Activated CD4-positive, alpha-beta memory T cell treated with anti-CD3 and anti-CD28 coated beads, Interleukin-2, amount 10 ng/mL, durations not matched to agents 7 days and 5 days (primary cell): ENCODE measurements around the gene MPPED2. TPM values are rescaled to one million over a fixed set of nuclear protein-coding genes. Genes with fewer than 3 reads are reported as not detected.

Source experiments
- CTCF ChIA-PET: fragments of 350-600 bp; sonication (Branson Sonifier 250); formaldehyde crosslinking; loops from one replicate; lab custom pipeline; 2021; ENCODE audit warnings: antibody characterized with exemption, inconsistent platforms; lab: Charles Lee
- POLR2A ChIA-PET: fragments of 350-600 bp; sonication (Branson Sonifier 250); formaldehyde crosslinking; loops from one replicate; lab custom pipeline; 2021; ENCODE audit warnings: antibody characterized with exemption; lab: Charles Lee
- DNase-seq: peaks from one replicate; pipeline ENCODE4 v3.0.0-alpha.2; 2020
- H3K27ac Mint-ChIP-seq: one replicate; pipeline ENCODE4 v1.8.0; 2021; ENCODE audit warnings: mild to moderate bottlenecking, mixed read lengths
- H3K27me3 Mint-ChIP-seq: one replicate; pipeline ENCODE4 v1.8.0; 2021; ENCODE audit warnings: mixed read lengths
- H3K36me3 Mint-ChIP-seq: one replicate; pipeline ENCODE4 v1.8.0; 2021; ENCODE audit warnings: low read depth, mixed read lengths
- H3K4me1 Mint-ChIP-seq: one replicate; pipeline ENCODE4 v1.8.0; 2021; ENCODE audit warnings: mixed read lengths
- H3K4me3 Mint-ChIP-seq: one replicate; pipeline ENCODE4 v1.8.0; 2021; ENCODE audit warnings: mild to moderate bottlenecking, mixed read lengths
- H3K9me3 Mint-ChIP-seq: one replicate; pipeline ENCODE4 v1.8.0; 2021; ENCODE audit warnings: mixed read lengths
- total RNA-seq, 2 experiments: library from RNA; stranded (reverse); gene quantifications; one replicate each; pipeline ENCODE4 v1.2.3, GENCODE V29; 2021

The MPPED2 gene
- total RNA-seq, 2 experiments from 2014 or later, result not detected

GRCh38 chr11:30388957-30389356, 197.2 kb downstream of the MPPED2 start:
- Mint-ChIP-seq H3K4me1 (no peaks in the 10 kb centered on the region), H3K27ac (no peak overlapping the region), H3K4me3 (no peak overlapping the region), H3K9me3 (no peaks in the 10 kb centered on the region), H3K36me3 (no peaks in the 10 kb centered on the region), H3K27me3 (no peaks in the 10 kb centered on the region)
- DNase-seq, result no peak
- CTCF ChIA-PET, result no interaction called here
- POLR2A ChIA-PET, result no interaction called here

- CTCF ChIA-PET, result no interaction called here
- no peaks in the 10 kb centered on the region for H3K27me3 Mint-ChIP-seq
- no peak overlapping the region for H3K27ac Mint-ChIP-seq
- no peaks in the 10 kb centered on the region for H3K4me1 Mint-ChIP-seq
- POLR2A ChIA-PET, result no interaction called here
- no peaks in the 10 kb centered on the region for H3K36me3 Mint-ChIP-seq
- no peak overlapping the region for H3K4me3 Mint-ChIP-seq
- no peak for DNase-seq
- no peaks in the 10 kb centered on the region for H3K9me3 Mint-ChIP-seq
Measured at GRCh38 chr11:30387891-30388861, 198.0 kb downstream of the MPPED2 start.

DNA sequence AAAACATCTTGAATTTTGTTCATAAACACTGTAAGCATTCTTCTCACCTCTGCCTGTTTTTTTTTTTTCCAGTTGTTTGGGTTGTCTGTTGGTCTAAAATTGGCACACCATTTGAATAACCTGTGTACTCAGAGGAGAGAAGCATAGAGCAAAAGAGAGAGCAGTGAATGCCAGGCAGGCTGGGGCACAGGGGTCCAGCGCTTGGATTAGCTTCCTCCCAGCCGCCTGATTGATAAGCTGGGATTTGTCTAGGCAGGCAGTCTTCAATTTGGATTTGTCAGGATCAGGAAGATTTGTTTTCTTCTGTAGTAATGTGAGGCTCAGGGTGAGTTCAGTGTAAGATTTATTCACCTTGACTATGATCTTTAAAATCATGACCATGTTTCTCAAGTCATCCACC, 204.3 kb downstream of the MPPED2 start:
- Mint-ChIP-seq H3K27me3 (peaks cover 6% of the 10 kb centered on the region), H3K36me3 (no peaks in the 10 kb centered on the region), H3K27ac (no peak overlapping the region), H3K9me3 (no peaks in the 10 kb centered on the region), H3K4me3 (no peak overlapping the region), H3K4me1 (no peaks in the 10 kb centered on the region)
- POLR2A ChIA-PET, result no interaction called here
- CTCF ChIA-PET, result no interaction called here
- DNase-seq, result no peak

- Mint-ChIP-seq H3K4me3 (no peak overlapping the region), H3K36me3 (no peaks in the 10 kb centered on the region), H3K4me1 (no peaks in the 10 kb centered on the region), H3K9me3 (no peaks in the 10 kb centered on the region), H3K27me3 (peaks cover 6% of the 10 kb centered on the region), H3K27ac (no peak overlapping the region)
- CTCF ChIA-PET, result no interaction called here
- POLR2A ChIA-PET, result no interaction called here
- DNase-seq, result no peak
Measured at GRCh38 chr11:30380846-30381245, 205.3 kb downstream of the MPPED2 start.

- Mint-ChIP-seq H3K4me1 (no peaks in the 10 kb centered on the region), H3K27ac (no peak overlapping the region), H3K27me3 (peaks cover 6% of the 10 kb centered on the region), H3K36me3 (no peaks in the 10 kb centered on the region), H3K4me3 (no peak overlapping the region), H3K9me3 (no peaks in the 10 kb centered on the region)
- DNase-seq, result no peak
- ChIA-PET CTCF (no interaction called here), POLR2A (no interaction called here)
Measured at GRCh38 chr11:30377347-30377746, 208.8 kb downstream of the MPPED2 start.

DNA sequence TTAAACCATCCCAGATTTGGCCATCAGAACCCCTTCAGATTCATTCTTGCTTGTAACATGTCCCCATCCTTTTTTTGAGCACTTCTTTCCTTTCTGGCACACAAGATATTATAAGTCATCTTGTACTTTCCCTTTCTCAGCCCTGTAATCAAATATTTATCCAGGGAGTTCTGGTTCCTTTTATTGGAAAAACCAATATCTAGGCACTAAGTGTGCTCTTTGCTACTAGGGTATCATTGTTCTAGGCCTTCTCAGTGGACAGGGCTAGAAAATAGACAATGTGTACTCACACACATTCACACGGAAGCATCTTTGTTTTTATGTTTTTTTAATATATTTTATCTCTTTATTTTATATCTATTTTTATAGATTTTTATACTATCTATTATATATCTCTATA, 216.0 kb downstream of the MPPED2 start:
- no peak for DNase-seq
- H3K27ac Mint-ChIP-seq, result no peak overlapping the region
- ChIA-PET CTCF (no interaction called here), POLR2A (no interaction called here)
- H3K9me3 Mint-ChIP-seq, result no peaks in the 10 kb centered on the region
- no peak overlapping the region for H3K4me3 Mint-ChIP-seq
- peaks cover 2% of the 10 kb centered on the region for H3K27me3 Mint-ChIP-seq
- no peaks in the 10 kb centered on the region for H3K4me1 Mint-ChIP-seq
- no peaks in the 10 kb centered on the region for H3K36me3 Mint-ChIP-seq

GRCh38 chr11:30368394-30368793, 217.8 kb downstream of the MPPED2 start:
- H3K27ac Mint-ChIP-seq, result no peak overlapping the region
- H3K27me3 Mint-ChIP-seq, result peaks cover 2% of the 10 kb centered on the region
- no peaks in the 10 kb centered on the region for H3K9me3 Mint-ChIP-seq
- ChIA-PET POLR2A (no interaction called here), CTCF (no interaction called here)
- H3K36me3 Mint-ChIP-seq, result no peaks in the 10 kb centered on the region
- DNase-seq, result no peak
- H3K4me1 Mint-ChIP-seq, result no peaks in the 10 kb centered on the region
- H3K4me3 Mint-ChIP-seq, result no peak overlapping the region

GRCh38 chr11:30365793-30366517, 220.2 kb downstream of the MPPED2 start:
- DNase-seq, result no peak
- H3K27ac Mint-ChIP-seq, result no peak overlapping the region
- H3K36me3 Mint-ChIP-seq, result no peaks in the 10 kb centered on the region
- ChIA-PET CTCF (no interaction called here), POLR2A (no interaction called here)
- no peak overlapping the region for H3K4me3 Mint-ChIP-seq
- no peaks in the 10 kb centered on the region for H3K9me3 Mint-ChIP-seq
- no peaks in the 10 kb centered on the region for H3K4me1 Mint-ChIP-seq
- peaks cover 2% of the 10 kb centered on the region for H3K27me3 Mint-ChIP-seq

GRCh38 chr11:30364837-30365482, 221.2 kb downstream of the MPPED2 start:
- POLR2A ChIA-PET, result no interaction called here
- Mint-ChIP-seq H3K27me3 (peaks cover 2% of the 10 kb centered on the region), H3K4me3 (no peak overlapping the region), H3K4me1 (no peaks in the 10 kb centered on the region), H3K9me3 (no peaks in the 10 kb centered on the region), H3K27ac (no peak overlapping the region), H3K36me3 (no peaks in the 10 kb centered on the region)
- no peak for DNase-seq
- CTCF ChIA-PET, result no interaction called here

GRCh38 chr11:30364139-30364836, 221.9 kb downstream of the MPPED2 start:
- CTCF ChIA-PET, result no interaction called here
- peaks cover 2% of the 10 kb centered on the region for H3K27me3 Mint-ChIP-seq
- H3K4me3 Mint-ChIP-seq, result no peak overlapping the region
- no peaks in the 10 kb centered on the region for H3K4me1 Mint-ChIP-seq
- H3K9me3 Mint-ChIP-seq, result no peaks in the 10 kb centered on the region
- no peaks in the 10 kb centered on the region for H3K36me3 Mint-ChIP-seq
- H3K27ac Mint-ChIP-seq, result no peak overlapping the region
- POLR2A ChIA-PET, result no interaction called here
- no peak for DNase-seq

DNA sequence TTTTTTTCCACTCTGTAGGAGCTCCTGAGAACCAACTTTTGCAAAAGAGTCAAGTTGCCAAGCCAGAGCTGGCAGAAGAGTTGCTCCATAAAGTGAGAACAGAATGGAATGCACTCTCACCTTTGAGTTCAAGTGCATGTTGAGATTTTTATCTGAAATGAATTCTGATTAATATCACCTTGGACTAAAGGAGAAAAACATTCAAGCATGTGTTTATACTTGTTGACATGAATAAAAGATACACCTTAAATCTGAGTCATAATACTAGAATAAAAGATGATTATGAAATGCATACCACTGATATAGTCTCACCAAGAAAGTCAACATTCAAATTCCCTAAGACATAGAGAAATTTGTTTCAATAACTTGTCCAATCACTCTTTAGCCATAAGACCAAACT, 225.4 kb downstream of the MPPED2 start:
- peaks cover 9% of the 10 kb centered on the region for H3K27me3 Mint-ChIP-seq
- ChIA-PET CTCF (no interaction called here), POLR2A (no interaction called here)
- no peak for DNase-seq
- no peak overlapping the region for H3K27ac Mint-ChIP-seq
- no peak overlapping the region for H3K4me3 Mint-ChIP-seq
- no peaks in the 10 kb centered on the region for H3K4me1 Mint-ChIP-seq
- no peaks in the 10 kb centered on the region for H3K36me3 Mint-ChIP-seq
- H3K9me3 Mint-ChIP-seq, result no peaks in the 10 kb centered on the region
